LNCAP (cell line): ENCODE measurements around the gene CILP2.

Experiments used
- CTCF ChIP-seq: fragments of 450-650 bp; IDR thresholded peaks from 2 replicates; pipeline ENCODE4 v1.5.1; 2017; ENCODE audit warnings: mild to moderate bottlenecking

Gene CILP2

DNA sequence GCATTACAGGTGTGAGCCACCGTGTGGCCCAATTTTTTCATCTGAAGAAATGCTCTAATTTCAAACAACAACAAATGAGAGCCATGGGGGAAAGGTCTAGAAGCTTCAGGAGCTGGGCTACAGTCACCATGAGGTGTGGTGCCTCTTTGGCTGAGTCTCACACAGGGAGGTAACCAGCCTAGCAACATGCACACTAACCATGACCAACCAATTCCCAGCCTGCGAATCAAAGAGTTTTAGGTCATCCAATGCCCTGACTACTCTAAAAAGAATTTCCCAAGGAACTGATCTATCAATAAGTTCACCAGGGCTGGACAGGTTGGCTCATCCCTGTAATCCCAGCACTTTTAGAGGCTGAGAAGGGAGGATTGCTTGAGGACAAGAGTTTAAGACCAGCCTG, 50.5 kb downstream of the CILP2 start:
- no peak for TF ChIP-seq CTCF

- no peak for TF ChIP-seq CTCF
Measured at GRCh38 chr19:19591133-19591825, 53.2 kb downstream of the CILP2 start.

- no peak for TF ChIP-seq CTCF
Measured at GRCh38 chr19:19592690-19593089, 54.6 kb downstream of the CILP2 start.

DNA sequence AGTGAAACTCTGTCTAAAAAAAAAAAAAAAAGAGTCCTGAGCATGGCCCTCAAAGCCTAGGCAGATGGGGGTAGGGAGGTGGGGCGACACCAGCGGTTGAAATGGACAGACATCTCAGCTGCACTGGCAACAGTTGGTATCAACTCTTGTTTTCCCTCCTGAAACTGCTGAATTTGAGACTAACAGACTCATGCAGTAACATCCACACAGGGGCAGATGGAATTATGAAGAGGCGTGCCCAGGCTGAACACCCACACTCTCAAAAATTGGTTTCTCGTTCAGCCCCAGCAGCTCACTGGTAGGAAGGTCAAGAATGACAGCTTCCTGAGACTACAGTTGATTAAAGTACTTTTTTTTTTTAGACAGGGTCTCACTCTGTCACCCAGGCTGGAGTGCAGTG, 56.3 kb downstream of the CILP2 start:
- TF ChIP-seq CTCF: no peak

- TF ChIP-seq CTCF: no peak
Measured at GRCh38 chr19:19595171-19595701, 57.2 kb downstream of the CILP2 start.
